GM12872 (cell line): ENCODE results near the gene DCUN1D3.

Experiments used
- TF ChIP-seq, protein P1 (sequence below): IDR thresholded peaks from 3 replicates; pipeline ENCODE4 v1.5.1; 2011; ENCODE audit warnings: low read depth, mild to moderate bottlenecking, low read length, moderate library complexity; ENCODE audit not compliant: insufficient read depth

Gene DCUN1D3

GRCh38 chr16:20916289-20916688 lies 16.1 kb upstream of the DCUN1D3 start:
- TF ChIP-seq, protein P1, sequence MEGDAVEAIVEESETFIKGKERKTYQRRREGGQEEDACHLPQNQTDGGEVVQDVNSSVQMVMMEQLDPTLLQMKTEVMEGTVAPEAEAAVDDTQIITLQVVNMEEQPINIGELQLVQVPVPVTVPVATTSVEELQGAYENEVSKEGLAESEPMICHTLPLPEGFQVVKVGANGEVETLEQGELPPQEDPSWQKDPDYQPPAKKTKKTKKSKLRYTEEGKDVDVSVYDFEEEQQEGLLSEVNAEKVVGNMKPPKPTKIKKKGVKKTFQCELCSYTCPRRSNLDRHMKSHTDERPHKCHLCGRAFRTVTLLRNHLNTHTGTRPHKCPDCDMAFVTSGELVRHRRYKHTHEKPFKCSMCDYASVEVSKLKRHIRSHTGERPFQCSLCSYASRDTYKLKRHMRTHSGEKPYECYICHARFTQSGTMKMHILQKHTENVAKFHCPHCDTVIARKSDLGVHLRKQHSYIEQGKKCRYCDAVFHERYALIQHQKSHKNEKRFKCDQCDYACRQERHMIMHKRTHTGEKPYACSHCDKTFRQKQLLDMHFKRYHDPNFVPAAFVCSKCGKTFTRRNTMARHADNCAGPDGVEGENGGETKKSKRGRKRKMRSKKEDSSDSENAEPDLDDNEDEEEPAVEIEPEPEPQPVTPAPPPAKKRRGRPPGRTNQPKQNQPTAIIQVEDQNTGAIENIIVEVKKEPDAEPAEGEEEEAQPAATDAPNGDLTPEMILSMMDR, result no peak

DNA sequence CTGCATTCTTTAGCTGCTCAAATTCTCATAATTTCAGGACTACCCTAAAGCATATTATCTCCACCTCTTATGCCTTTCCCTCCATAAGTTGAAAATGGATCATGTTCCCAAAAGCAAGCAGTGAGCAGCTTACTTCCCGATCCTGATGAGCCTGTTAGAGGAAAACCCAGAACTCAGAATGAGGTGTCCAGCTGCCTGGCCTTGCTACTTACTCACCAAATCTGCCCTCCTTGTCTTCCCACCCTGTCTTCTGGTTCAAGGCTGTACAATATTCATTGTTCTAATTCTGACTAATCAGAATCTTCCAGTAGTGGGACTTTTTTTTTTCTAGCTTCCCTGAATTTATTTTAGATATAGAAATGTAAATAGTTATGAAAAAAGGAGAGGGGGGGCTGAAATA lies 11.2 kb upstream of the DCUN1D3 start:
- TF ChIP-seq, protein P1, result no peak

DNA sequence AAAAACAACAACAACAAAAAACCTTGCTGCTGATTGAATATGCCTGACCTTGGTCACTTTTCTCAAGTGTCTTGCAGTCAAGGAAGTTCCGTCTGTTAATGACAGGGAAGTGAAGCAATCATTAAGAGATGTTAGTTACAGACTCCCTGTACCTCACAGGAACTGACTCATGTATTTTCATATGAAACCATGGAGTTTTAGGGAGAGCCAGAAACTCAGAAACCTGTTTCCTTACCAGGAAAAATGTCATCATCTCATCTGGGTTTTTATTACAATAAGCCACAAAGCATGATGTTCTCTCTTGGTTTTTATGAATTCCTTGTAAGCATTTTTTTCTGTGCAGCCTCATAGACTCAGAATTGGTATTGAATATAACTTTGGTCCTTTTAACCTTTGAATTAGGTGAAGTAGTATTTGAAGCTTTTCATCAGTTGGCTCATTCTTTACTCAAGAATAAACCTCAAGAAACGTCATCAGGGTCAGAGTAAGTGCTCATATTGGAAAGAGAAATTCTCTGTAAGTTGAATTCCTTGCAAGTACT lies 10.7 kb upstream of the DCUN1D3 start:
- TF ChIP-seq, protein P1, result no peak

- TF ChIP-seq, protein P1, result no peak
These were observed 6.4 kb upstream of the DCUN1D3 start for GRCh38 chr16:20906341-20907255.

- TF ChIP-seq, protein P1, result no peak
These were observed 5.4 kb upstream of the DCUN1D3 start for GRCh38 chr16:20905576-20905975.

DNA sequence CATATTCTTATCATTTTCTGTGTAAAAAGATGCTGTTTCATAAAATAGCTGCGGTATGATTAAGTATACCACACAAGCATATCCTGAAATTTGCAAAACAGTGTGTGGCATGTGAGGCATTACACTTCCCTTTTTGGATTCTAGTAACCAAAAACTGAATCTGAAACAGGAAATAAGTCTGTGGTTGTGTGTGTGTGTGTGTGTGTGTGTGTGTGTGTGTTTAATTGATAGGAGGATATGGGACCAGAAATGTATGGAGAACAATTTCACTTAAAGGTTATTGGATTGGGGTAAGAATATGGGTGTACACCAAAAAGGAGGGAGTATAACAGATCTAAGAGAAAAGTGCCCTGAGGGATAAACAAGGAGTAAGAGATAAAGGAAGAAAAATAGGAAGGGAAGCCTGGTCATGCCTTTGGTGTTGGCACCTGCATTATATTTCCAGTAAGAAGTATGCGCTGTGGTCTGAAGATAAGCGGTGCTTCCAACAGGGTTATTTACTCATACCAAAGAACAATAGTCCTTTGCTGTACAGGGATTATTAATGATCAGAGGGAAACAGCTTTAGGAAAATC lies 4.4 kb upstream of the DCUN1D3 start:
- TF ChIP-seq, protein P1, result no peak

DNA sequence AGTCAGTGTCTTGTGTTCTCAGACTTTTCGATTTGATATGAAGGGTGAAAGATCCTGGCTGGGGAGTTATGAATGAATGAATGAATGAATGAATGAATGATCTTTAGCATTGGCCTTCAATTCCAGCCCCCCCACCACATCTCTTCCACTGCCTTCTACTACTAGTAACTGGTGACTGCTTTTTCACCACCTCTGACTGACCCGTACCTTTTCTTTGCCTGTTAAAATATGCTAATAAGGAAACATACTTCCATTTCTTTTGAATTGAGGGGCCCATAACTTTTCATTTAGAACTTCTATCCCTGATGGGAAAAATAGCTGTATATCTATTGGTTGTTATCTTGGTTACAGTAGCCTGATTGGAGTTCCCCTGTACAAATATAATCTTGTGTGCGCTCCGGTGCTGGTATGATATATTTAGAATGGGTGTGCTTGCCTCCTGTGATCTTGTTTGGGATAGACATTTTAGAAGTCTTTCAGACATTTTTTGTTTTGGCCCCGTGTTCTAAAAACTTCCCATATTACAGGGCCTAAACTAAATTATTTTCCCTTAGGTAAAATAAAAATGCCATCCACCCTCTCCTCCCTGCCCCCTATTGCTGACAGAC lies 3.8 kb upstream of the DCUN1D3 start:
- TF ChIP-seq, protein P1, result no peak
